Activated B cell treated with CpG ODN at 0.5 μM for 24 hours (primary cell): Measurements from ENCODE around the gene HS2ST1. TPM values are rescaled to one million over a fixed set of nuclear protein-coding genes. Genes with fewer than 3 reads are reported as not detected.

Experiments
- ATAC-seq: fragments of 200-7000 bp; cut with Tn5 transposase; one replicate; pipeline ENCODE4 v1.10.0; 2021; ENCODE audit warnings: low read depth, mild to moderate bottlenecking, moderate library complexity
- CTCF ChIA-PET: fragments of 350-600 bp; sonication (Branson Sonifier 250); formaldehyde crosslinking; loops from one replicate; lab custom pipeline; 2021; ENCODE audit warnings: antibody characterized with exemption; lab: Charles Lee
- POLR2A ChIA-PET: fragments of 350-600 bp; sonication (Branson Sonifier 250); formaldehyde crosslinking; loops from one replicate; lab custom pipeline; 2021; ENCODE audit warnings: antibody characterized with exemption; lab: Charles Lee
- DNase-seq: peaks from one replicate; pipeline ENCODE4 v3.0.0; 2022
- H3K27ac Mint-ChIP-seq: one replicate; pipeline ENCODE4 v1.8.0; 2020; ENCODE audit warnings: mixed read lengths
- H3K27me3 Mint-ChIP-seq: one replicate; pipeline ENCODE4 v1.8.0; 2021; ENCODE audit warnings: mixed read lengths
- H3K36me3 Mint-ChIP-seq: one replicate; pipeline ENCODE4 v1.8.0; 2021; ENCODE audit warnings: low read depth, mixed read lengths
- H3K4me1 Mint-ChIP-seq: one replicate; pipeline ENCODE4 v1.8.0; 2021; ENCODE audit warnings: mixed read lengths
- H3K4me3 Mint-ChIP-seq: one replicate; pipeline ENCODE4 v1.8.0; 2020; ENCODE audit warnings: mild to moderate bottlenecking, mixed read lengths
- H3K9me3 Mint-ChIP-seq: one replicate; pipeline ENCODE4 v1.8.0; 2020; ENCODE audit warnings: mixed read lengths
- CTCF ChIP-seq: fragments of 200-600 bp; IDR thresholded peaks from one replicate; pipeline ENCODE4 v1.8.0; 2022; ENCODE audit warnings: antibody characterized with exemption, mild to moderate bottlenecking
- intact Hi-C: fragments of 100-400 bp; cut with micrococcal nuclease; formaldehyde crosslinking; loops from one replicate; pipeline ENCODE4 v1.15.1; 2024
- total RNA-seq: library from RNA; stranded (reverse); gene quantifications from 2 replicates; pipeline ENCODE4 v1.2.3, GENCODE V29; 2022

Gene HS2ST1
- total RNA-seq, 1 donor from 2014 or later: 24.2 TPM

DNA sequence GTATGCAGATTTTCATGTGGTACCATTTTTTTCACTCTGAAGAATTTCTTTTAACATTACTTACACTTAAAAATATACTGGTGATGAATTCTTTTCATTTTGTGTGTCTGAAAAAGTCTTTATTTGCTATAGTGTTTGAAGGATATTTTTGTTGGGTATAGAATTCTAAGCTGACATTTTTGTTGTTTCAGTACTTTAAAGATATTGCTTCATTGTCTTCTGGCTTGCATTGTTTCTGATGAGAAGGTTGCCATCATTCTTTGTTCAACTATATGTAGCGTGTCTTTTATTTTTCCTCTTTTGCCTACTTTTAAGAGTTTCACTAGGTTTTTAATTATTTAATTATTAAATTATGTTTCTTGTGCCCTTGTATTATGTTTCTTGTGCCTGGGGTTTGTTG lies 8.0 kb downstream of the HS2ST1 start:
- Mint-ChIP-seq H3K4me1 (peaks cover 15% of the 10 kb centered on the region), H3K27ac (no peak overlapping the region), H3K4me3 (no peak overlapping the region), H3K27me3 (no peaks in the 10 kb centered on the region), H3K36me3 (peaks cover 19% of the 10 kb centered on the region), H3K9me3 (peaks cover 17% of the 10 kb centered on the region)
- ATAC-seq (no peak), DNase-seq (no peak)
- ChIA-PET POLR2A (no interaction called here), CTCF (no interaction called here)
- intact Hi-C loops: no loop called here
- no peak for TF ChIP-seq CTCF

DNA sequence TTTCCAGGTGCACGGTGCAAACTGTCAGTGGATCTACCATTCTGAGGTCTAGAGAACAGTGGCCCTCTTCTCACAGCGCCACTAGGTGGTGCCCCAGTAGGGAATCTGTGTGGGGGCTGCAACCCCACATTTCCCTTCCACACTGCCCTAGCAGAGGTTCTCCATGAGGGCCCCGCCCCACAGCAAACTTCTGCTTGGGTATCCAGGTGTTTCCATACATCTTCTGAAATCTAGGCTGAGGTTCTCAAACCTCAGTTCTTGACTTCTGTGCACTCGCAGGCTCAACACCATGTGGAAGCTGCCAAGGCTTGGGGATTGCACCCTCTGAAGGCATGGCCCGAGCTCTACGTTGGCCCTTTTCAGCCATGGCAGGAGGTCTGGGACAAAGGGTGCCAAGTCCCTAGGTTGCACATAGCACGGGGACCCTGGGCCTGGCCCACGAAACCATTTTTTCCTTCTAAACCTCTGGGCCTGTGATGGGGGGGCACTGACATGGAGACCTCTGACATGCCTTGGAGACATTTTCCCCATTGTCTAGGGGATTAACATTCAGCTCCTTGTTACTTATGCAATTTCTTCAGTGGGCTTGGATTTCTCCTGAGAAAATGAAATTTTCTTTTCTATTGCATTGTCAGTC lies 10.0 kb downstream of the HS2ST1 start:
- ATAC-seq: no peak
- H3K4me1 Mint-ChIP-seq: peaks cover 24% of the 10 kb centered on the region
- no peak for TF ChIP-seq CTCF
- intact Hi-C loops: no loop called here
- H3K27ac Mint-ChIP-seq: no peak overlapping the region
- peaks cover 19% of the 10 kb centered on the region for H3K36me3 Mint-ChIP-seq
- ChIA-PET POLR2A (no interaction called here), CTCF (no interaction called here)
- DNase-seq: no peak
- H3K4me3 Mint-ChIP-seq: no peak overlapping the region
- no peaks in the 10 kb centered on the region for H3K27me3 Mint-ChIP-seq
- peaks cover 17% of the 10 kb centered on the region for H3K9me3 Mint-ChIP-seq

DNA sequence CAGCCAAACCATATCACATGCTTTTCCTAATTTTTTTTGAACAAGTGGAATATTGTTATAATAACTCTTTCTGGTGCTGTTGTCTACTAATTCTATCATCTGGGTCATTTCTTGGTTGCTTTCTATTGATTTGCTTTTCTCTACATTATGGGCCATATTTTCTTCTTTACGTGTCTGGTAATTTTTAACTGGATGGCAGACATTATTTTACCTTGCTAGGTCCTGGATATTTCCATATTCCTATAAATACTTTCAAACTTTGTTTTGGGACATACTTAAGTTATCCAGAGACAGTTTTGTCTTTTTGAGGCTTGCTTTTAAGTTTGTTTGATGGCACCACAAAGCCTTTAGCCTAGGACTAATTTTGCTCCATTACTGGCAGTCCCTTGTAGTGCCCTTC lies 11.3 kb downstream of the HS2ST1 start:
- DNase-seq: no peak
- Mint-ChIP-seq H3K4me3 (no peak overlapping the region), H3K27ac (no peak overlapping the region), H3K9me3 (peaks cover 17% of the 10 kb centered on the region), H3K27me3 (no peaks in the 10 kb centered on the region), H3K4me1 (peaks cover 24% of the 10 kb centered on the region), H3K36me3 (peaks cover 19% of the 10 kb centered on the region)
- no peak for ATAC-seq
- ChIA-PET POLR2A (no interaction called here), CTCF (no interaction called here)
- no peak for TF ChIP-seq CTCF
- intact Hi-C loops: loop anchor here (2.0 kb wide), 1 partner anchor 15 kb away; no protein-coding TSS in a partner anchor

DNA sequence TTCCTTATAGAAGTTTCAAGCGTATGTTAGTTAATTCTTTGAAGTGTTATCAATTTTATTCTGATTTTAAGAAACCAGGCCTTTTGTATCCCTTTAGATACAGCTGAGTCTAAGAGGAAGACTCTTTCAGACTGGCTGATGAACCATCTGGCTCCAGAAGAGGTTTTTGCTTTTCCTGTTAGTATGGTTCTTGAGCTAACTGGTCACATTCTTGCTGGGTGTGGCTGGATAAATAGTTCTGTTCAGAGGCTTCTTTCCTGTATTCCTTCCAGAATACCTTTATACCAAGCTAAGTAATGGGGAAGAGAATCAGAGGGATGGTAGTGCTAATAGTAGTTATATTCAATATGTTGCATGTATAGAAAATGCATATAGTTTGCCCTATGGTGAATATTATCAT lies 12.4 kb downstream of the HS2ST1 start:
- ATAC-seq: no peak
- H3K36me3 Mint-ChIP-seq: peaks cover 13% of the 10 kb centered on the region
- no peak for TF ChIP-seq CTCF
- DNase-seq: no peak
- H3K27ac Mint-ChIP-seq: no peak overlapping the region
- no peak overlapping the region for H3K4me3 Mint-ChIP-seq
- peaks cover 24% of the 10 kb centered on the region for H3K4me1 Mint-ChIP-seq
- CTCF ChIA-PET: no interaction called here
- H3K27me3 Mint-ChIP-seq: no peaks in the 10 kb centered on the region
- intact Hi-C loops: loop anchor here (2.0 kb wide), 1 partner anchor 14 kb away; no protein-coding TSS in a partner anchor
- H3K9me3 Mint-ChIP-seq: peaks cover 13% of the 10 kb centered on the region
- POLR2A ChIA-PET: interaction anchor here (0.6 kb wide), 1 partner anchor 13 kb away, joined by 4 read pairs; the partner anchor contains the start of genes HS2ST1 and SELENOF

- intact Hi-C loops: no loop called here
- no peak overlapping the region for H3K4me3 Mint-ChIP-seq
- H3K4me1 Mint-ChIP-seq: peaks cover 29% of the 10 kb centered on the region
- no peak for DNase-seq
- POLR2A ChIA-PET: interaction anchor here (1.3 kb wide), 1 partner anchor 15 kb away, joined by 7 read pairs; the partner anchor contains the start of genes HS2ST1 and SELENOF
- H3K27ac Mint-ChIP-seq: no peak overlapping the region
- no peak for ATAC-seq
- peaks cover 7% of the 10 kb centered on the region for H3K36me3 Mint-ChIP-seq
- H3K9me3 Mint-ChIP-seq: peaks cover 6% of the 10 kb centered on the region
- TF ChIP-seq CTCF: no peak
- no peaks in the 10 kb centered on the region for H3K27me3 Mint-ChIP-seq
- CTCF ChIA-PET: no interaction called here
Measured at GRCh38 chr1:86928819-86929218, 14.4 kb downstream of the HS2ST1 start.
